GM19467 (cell line): Measurements from ENCODE around the gene ARHGAP42.

Source experiments
- ATAC-seq: cut with Tn5 transposase; IDR thresholded peaks from one replicate; pipeline ENCODE4 v1.9.1; 2021; ENCODE audit warnings: mild to moderate bottlenecking, moderate library complexity; ENCODE audit not compliant: unreplicated experiment

Gene ARHGAP42

DNA sequence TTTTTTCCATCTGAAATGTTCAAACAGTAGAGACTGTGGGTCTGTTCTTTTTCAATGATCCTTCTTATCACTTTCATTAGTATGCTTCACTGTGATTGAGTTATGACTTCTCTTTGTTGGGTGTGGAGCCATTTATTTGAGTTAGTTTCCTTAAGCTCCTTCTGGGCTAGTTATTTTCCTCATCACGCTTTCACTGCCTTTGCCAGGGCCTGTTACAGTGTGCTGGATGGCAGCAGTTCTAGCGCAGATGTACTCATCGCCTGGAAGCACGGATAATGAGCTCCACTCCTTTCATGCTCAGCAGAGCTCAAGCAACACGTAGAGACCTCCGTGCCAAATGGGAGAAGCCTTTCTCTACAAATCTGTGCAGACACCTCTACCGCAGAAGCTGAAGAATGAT, 7.0 kb upstream of the ARHGAP42 start:
- no peak for ATAC-seq

GRCh38 chr11:100681064-100681502, 6.0 kb upstream of the ARHGAP42 start:
- ATAC-seq = peak; percentile 99

DNA sequence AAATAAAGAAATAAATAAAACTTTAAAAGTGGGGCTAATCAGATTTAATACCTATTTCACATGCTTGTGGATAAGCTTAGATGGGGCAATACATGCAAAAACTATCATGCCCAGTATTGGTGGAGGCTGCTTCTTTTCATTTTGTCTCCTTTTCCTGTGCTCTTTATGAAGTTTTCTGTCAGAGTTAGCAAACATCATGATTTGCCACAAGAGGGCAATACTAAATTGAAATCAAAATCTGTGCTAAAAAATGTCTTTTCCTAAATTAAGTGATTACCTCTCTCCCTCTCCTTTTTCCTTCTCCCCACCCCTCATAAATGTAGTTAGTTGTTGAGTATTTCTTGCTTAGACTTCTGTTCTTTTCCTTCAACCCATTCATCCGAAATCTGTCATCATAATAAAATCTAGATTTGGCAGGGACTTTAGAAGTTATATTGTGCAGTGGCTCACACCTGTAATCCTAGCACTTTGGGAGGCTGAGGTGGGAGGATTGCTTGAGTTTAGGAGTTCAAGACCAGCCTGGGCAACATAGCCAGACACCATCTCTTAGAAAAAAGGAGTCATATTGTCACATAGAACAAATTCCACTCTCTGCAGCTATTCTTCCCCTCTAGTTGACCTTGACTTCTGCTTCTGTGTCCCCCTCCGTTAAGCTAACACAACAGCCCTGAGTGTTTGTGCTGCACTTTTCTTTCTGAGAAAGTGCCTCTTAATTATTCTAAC, 4.7 kb upstream of the ARHGAP42 start:
- no peak for ATAC-seq

DNA sequence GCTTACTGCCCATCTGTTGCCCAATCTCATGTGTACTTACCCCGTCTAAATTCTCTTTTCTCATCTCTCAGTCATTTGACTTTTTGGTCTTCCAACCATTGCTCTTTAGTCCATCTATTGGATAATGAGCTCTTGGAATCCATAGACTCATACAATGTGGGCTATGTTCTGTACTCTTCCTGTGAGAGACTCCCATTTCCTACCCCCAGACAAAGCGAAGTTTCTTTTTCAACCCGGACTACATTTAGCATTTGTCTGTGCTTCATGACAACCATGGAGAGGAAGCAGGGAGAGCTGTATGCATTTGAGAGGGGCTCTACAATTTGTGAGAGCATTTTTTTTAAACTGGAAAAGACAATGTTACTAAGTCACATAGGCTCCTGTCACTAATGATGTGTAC, 4.0 kb upstream of the ARHGAP42 start:
- ATAC-seq = no peak

- ATAC-seq = peak; percentile 16
These were observed 2.7 kb upstream of the ARHGAP42 start for GRCh38 chr11:100684101-100685065.

- no peak for ATAC-seq
These were observed 523 bp upstream of the ARHGAP42 start for GRCh38 chr11:100686476-100687053.

DNA sequence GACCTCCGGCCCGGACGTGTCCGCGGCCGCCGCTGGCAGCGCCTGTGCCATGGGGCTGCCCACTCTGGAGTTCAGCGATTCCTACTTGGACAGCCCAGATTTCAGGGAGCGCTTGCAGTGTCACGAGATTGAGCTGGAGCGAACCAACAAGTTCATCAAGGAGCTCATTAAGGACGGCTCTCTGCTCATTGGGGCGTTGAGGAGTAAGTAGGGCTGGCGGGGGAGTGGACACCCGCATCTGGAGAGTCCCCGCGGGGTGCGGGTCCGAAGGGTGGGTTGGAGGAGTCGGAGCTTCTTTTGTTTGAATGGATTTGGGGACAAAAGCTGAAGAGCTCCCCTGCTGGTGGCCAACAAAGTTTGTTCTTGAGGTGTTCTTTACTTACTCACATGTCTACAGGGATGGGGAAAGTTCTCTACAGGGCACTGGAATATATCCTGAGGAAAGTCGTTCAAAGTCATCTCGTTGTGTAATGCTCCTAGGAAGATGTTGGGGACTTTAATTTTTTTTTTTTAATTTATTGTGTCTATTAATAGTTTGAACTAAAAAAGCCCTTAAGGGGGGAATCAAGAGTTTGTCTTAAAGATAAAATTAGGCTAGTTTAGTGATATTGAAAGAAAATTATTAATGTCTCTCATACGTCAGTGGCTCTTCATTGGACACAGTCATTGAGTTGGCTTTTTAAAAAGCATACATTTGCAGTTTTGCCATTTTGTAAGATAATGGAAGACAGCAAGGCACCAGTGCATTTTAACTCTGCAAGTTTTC, 725 bp downstream of the ARHGAP42 start:
- peak; percentile 58 for ATAC-seq

GRCh38 chr11:100689141-100689540, 2.1 kb downstream of the ARHGAP42 start:
- no peak for ATAC-seq

- ATAC-seq = no peak
These were observed 5.0 kb downstream of the ARHGAP42 start for GRCh38 chr11:100691896-100692653.

- no peak for ATAC-seq
These were observed 8.8 kb downstream of the ARHGAP42 start for GRCh38 chr11:100695911-100696310.

DNA sequence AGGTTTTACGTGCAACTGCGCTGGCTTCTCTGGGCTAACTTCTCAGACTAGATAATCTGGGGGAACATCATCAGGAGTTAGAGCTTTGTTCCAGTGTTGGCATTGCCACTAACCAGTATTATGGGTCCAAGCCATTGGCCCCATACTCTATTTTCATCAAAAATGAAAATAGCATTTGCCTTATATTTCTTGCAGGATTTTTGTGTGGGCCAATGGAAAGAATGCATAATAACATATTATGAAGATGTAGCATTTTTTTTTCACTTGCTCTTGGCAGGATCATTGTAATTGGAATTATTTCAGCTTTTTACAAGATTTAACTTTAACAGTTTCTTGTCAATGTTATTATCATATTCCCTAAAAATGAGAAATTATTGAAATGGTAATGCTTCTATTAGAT, 16.1 kb downstream of the ARHGAP42 start:
- no peak for ATAC-seq

DNA sequence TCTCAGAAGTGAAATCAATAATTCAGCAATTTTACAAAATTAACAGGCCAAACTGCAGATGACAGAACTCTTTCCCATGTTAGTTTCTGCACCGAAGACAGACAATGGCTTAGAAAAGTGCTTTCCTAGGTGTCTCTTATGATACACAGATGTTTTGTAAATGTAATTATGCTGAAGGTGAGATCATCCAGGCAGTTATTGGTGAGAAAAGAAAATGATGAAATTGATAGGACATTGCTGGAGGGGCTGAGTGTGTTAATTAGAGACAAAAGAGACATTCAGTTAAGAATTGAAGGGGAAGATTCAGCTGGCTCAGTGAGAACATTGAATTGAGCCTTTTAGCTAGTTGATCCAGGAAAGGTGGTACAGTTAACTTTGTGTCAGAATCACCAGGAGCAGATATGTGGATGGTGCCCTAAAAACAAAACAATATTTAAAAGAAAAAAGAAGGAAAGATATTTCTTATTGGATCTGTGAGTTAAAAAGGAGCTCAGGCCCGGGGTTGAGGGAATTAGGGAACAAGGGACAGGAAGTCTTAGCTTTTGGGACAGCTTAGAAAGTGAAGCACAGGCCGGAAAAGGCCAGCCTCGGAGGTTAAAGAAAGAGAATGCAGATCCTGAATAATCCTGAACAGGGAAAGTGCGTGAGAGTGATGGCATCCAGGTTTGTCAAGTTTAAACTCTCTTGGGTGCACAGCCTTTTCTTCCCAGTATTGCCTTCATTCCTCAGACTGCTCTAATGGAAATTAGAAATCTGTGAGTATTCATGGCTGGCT, 16.9 kb downstream of the ARHGAP42 start:
- ATAC-seq = no peak

GRCh38 chr11:100705447-100705846, 18.4 kb downstream of the ARHGAP42 start:
- ATAC-seq = peak; percentile 38

DNA sequence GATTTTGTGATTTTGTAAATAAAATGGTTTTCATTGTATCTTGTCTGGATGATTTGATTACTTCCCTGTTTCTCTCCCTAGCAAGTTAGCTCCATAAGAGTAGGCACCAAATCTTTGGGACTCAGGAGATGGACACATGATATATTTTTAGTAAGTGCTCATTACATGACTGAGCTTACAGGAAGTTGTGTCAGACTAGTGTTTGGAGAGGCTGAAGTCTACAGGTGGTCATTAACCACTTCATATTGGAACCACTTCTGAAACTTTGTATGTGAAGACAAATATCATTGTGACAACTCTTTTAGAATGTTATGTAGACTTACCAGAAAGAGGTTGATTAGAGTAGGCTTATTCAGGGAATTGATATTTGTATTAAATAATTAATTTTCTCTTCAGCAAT, 19.1 kb downstream of the ARHGAP42 start:
- ATAC-seq = peak; percentile 59

GRCh38 chr11:100709233-100709957, 22.3 kb downstream of the ARHGAP42 start:
- ATAC-seq = peak; percentile 61

DNA sequence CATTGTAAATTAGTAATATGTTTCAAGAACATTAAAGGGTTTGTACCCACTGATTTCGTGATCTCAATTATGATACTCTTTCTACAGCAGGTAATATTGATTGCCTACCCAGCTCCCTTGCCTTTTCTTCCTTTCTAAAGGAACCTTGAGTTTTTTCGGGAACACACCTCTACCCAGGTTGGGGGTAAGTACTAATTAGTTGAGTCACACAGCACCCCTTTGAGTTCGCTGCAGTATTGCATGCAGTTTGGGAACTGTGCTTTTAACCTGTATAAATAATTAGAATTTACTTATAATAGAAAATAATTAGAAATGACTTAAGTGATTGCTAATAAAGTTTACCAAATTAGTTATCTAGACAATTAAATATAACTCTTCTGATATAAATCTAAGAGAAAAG, 24.9 kb downstream of the ARHGAP42 start:
- no peak for ATAC-seq

GRCh38 chr11:100712583-100712982, 25.5 kb downstream of the ARHGAP42 start:
- ATAC-seq = no peak

DNA sequence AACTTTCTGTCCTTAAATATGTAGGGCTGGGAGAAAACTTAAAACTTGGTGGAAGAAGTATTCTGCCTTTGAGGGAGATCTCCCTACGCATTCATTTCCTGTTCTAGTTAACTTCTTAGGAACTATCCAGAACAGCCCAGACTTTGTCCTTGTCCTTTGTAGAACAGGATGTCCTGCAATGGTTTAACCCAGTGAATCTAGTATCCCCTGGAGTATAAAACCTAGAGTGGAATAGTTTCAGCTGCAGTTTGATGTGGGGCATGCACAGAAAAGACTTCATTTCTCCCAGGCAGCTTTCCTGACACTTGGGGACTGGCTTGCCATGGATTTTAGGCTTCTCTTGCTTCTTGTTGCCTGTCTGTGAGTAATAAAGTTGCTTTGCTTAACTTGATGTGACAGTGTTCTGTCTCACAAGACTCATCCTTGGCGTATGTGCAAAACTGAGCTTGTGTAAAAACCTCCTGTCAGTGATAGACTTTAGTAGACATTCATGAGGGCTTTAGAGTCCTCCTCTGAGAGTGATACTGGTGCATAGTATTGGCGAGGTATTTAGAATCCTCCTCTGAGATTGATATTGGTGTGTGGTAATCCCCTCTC, 28.2 kb downstream of the ARHGAP42 start:
- no peak for ATAC-seq
